Loucy (cell line): ENCODE results near the gene OCLN.
"Not testable (repeated sequence)": the region's sequence is repeated elsewhere in the genome, so short reads cannot be mapped to it uniquely, and the experiment has no call there.

ENCODE experiments used
- H2AFZ ChIP-seq: fragments of 200-600 bp; sonication (generic); 2 replicates; pipeline ENCODE4 v1.6.0; 2016; ENCODE audit warnings: antibody characterized with exemption, mild to moderate bottlenecking, low read length, moderate library complexity
- H3F3A ChIP-seq: fragments of 200-600 bp; 2 replicates; pipeline ENCODE4 v1.6.0; 2016; ENCODE audit warnings: antibody characterized with exemption, low read depth, mild to moderate bottlenecking
- H3K27me3 ChIP-seq: fragments of 200-600 bp; sonication (generic); 2 replicates; pipeline ENCODE4 v1.6.1; 2014; ENCODE audit warnings: low read length, mild to moderate bottlenecking; ENCODE audit not compliant: insufficient read depth, poor library complexity, severe bottlenecking
- H3K36me3 ChIP-seq: fragments of 200-600 bp; sonication (generic); 2 replicates; pipeline ENCODE4 v1.6.1; 2016; ENCODE audit warnings: low read length; ENCODE audit not compliant: insufficient read depth
- H3K4me1 ChIP-seq: fragments of 200-600 bp; sonication (generic); 2 replicates; pipeline ENCODE4 v1.5.1; 2014; ENCODE audit warnings: low read length, mild to moderate bottlenecking; ENCODE audit not compliant: insufficient read depth, poor library complexity, severe bottlenecking
- H3K4me2 ChIP-seq: fragments of 200-600 bp; sonication (generic); 2 replicates; pipeline ENCODE4 v1.6.0; 2014; ENCODE audit warnings: antibody characterized with exemption, low read length, low read depth, mild to moderate bottlenecking; ENCODE audit not compliant: poor library complexity, severe bottlenecking
- H3K4me3 ChIP-seq: fragments of 200-600 bp; sonication (generic); 2 replicates; pipeline ENCODE4 v1.5.1; 2014; ENCODE audit warnings: low read length, mild to moderate bottlenecking, mixed read lengths; ENCODE audit not compliant: poor library complexity, severe bottlenecking
- H3K79me2 ChIP-seq: fragments of 200-600 bp; sonication (generic); 2 replicates; pipeline ENCODE4 v1.6.1; 2014; ENCODE audit warnings: low read length; ENCODE audit not compliant: insufficient read depth
- H3K9ac ChIP-seq: fragments of 200-600 bp; sonication (generic); 2 replicates; pipeline ENCODE4 v1.6.0; 2014; ENCODE audit warnings: mild to moderate bottlenecking, low read depth, low read length, moderate library complexity; ENCODE audit not compliant: poor library complexity, severe bottlenecking
- H3K9me2 ChIP-seq: fragments of 200-600 bp; sonication (generic); replicated peaks from 2 replicates; pipeline ENCODE4 v1.6.1; 2016; ENCODE audit warnings: low read depth, low read length, mixed read lengths
- H3K9me3 ChIP-seq: fragments of 200-600 bp; sonication (generic); 2 replicates; pipeline ENCODE4 v1.6.1; 2014; ENCODE audit warnings: mild to moderate bottlenecking, antibody characterized with exemption, low read length, low read depth; ENCODE audit not compliant: insufficient read depth
- H4K20me1 ChIP-seq: fragments of 200-600 bp; sonication (generic); 2 replicates; pipeline ENCODE4 v1.6.0; 2014; ENCODE audit warnings: antibody characterized with exemption, low read length, mild to moderate bottlenecking; ENCODE audit not compliant: insufficient read depth, poor library complexity, severe bottlenecking
- CTCF ChIP-seq: fragments of 200-600 bp; sonication (generic); conservative IDR thresholded peaks from 2 replicates; pipeline ENCODE4 v1.5.1; 2014; ENCODE audit warnings: mild to moderate bottlenecking, antibody characterized with exemption, low read length
- EZH2phosphoT487 ChIP-seq: fragments of 200-600 bp; IDR thresholded peaks from 2 replicates; pipeline ENCODE4 v1.6.1; 2018; ENCODE audit warnings: antibody characterized with exemption, mild to moderate bottlenecking, moderate library complexity, borderline replicate concordance

The OCLN gene

GRCh38 chr5:69509212-69509611, 16.6 kb downstream of the OCLN start:
- Histone ChIP-seq H3K9ac (no peak overlapping the region), H3F3A (no peaks in the 10 kb centered on the region), H3K4me2 (no peak overlapping the region), H3K36me3 (no peaks in the 10 kb centered on the region), H3K4me3 (no peak overlapping the region), H4K20me1 (no peaks in the 10 kb centered on the region), H3K79me2 (no peaks in the 10 kb centered on the region), H3K9me2 (no peaks in the 10 kb centered on the region), H2AFZ (no peak overlapping the region), H3K9me3 (no peaks in the 10 kb centered on the region), H3K27me3 (no peaks in the 10 kb centered on the region), H3K4me1 (no peaks in the 10 kb centered on the region)
- TF ChIP-seq CTCF = no peak
- no peak for TF ChIP-seq EZH2phosphoT487

- Histone ChIP-seq H3K27me3 (no peaks in the 10 kb centered on the region), H3K4me1 (no peaks in the 10 kb centered on the region), H3F3A (no peaks in the 10 kb centered on the region), H3K9me3 (no peaks in the 10 kb centered on the region), H4K20me1 (no peaks in the 10 kb centered on the region), H3K79me2 (no peaks in the 10 kb centered on the region), H3K4me2 (no peak overlapping the region), H3K9me2 (no peaks in the 10 kb centered on the region), H3K9ac (no peak overlapping the region), H3K4me3 (no peak overlapping the region), H3K36me3 (no peaks in the 10 kb centered on the region), H2AFZ (no peak overlapping the region)
- TF ChIP-seq CTCF (no peak), EZH2phosphoT487 (no peak)
Measured at GRCh38 chr5:69510694-69511093, 18.1 kb downstream of the OCLN start.

- Histone ChIP-seq H4K20me1 (no peaks in the 10 kb centered on the region), H3K36me3 (no peaks in the 10 kb centered on the region), H3K79me2 (no peaks in the 10 kb centered on the region), H3F3A (no peaks in the 10 kb centered on the region), H3K27me3 (no peaks in the 10 kb centered on the region), H3K4me2 (no peak overlapping the region), H3K4me3 (no peak overlapping the region), H3K9me2 (no peaks in the 10 kb centered on the region), H2AFZ (no peak overlapping the region), H3K9ac (no peak overlapping the region), H3K4me1 (no peaks in the 10 kb centered on the region), H3K9me3 (no peaks in the 10 kb centered on the region)
- no peak for TF ChIP-seq EZH2phosphoT487
- no peak for TF ChIP-seq CTCF
Measured at GRCh38 chr5:69512740-69513260, 20.2 kb downstream of the OCLN start.

- not testable (repeated sequence) for H3K9me2 ChIP-seq, H3K4me1 ChIP-seq, H3K36me3 ChIP-seq, H3K79me2 ChIP-seq, H2AFZ ChIP-seq, H3K9me3 ChIP-seq, H3F3A ChIP-seq, H3K9ac ChIP-seq, H3K4me2 ChIP-seq, H4K20me1 ChIP-seq, H3K27me3 ChIP-seq, H3K4me3 ChIP-seq
Measured at GRCh38 chr5:69515570-69515969, 23.0 kb downstream of the OCLN start.
